ENCODE data around the gene ST13. TPM values are rescaled to one million over a fixed set of nuclear protein-coding genes. Genes with fewer than 3 reads are reported as not detected.
"Not testable (repeated sequence)": the region's sequence is repeated elsewhere in the genome, so short reads cannot be mapped to it uniquely, and the experiment has no call there.

The ST13 gene
- total and polyA plus RNA-seq, 3 experiments from 2014 or later, result 176 to 218 (median 201) TPM

GRCh38 chr22:40876907-40877306, 20.5 kb upstream of the ST13 start:
- Histone ChIP-seq H3K27ac (ENCODE audit: low read depth, low read length) (no peak overlapping the region), H3K9me3 (ENCODE audit: low read length) (no peaks in the 10 kb centered on the region), H3K36me3 (ENCODE audit: insufficient read depth, low read length) (peaks cover 4% of the 10 kb centered on the region), H3K27me3 (ENCODE audit: insufficient read depth, low read length, poor library complexity, severe bottlenecking) (no peaks in the 10 kb centered on the region), H3K4me1 (ENCODE audit: insufficient read depth, low read length) (no peaks in the 10 kb centered on the region), H3K4me3 (ENCODE audit: low read length) (no peak overlapping the region)
- Mint-ChIP-seq H3K4me3 (no peak overlapping the region), H3K27me3 (no peaks in the 10 kb centered on the region), H3K27ac (no peak overlapping the region), H3K36me3 (peaks cover 0 to 38% (median 14%) of the 10 kb centered on the region in 3 donors), H3K9me3 (no peaks in the 10 kb centered on the region), H3K4me1 (no peaks in the 10 kb centered on the region)
- ChIA-PET POLR2A (no interaction called here), CTCF (interaction anchor here (0.6 kb wide), 1 partner anchor 417 kb away, joined by 3 read pairs; no protein-coding TSS in a partner anchor)
- DNase-seq, result no peak

- POLR2A ChIA-PET, result no interaction called here
- Histone ChIP-seq H3K27ac (ENCODE audit: low read depth, low read length) (no peak overlapping the region), H3K4me3 (ENCODE audit: low read length) (no peak overlapping the region), H3K4me1 (ENCODE audit: insufficient read depth, low read length) (no peaks in the 10 kb centered on the region), H3K9me3 (ENCODE audit: low read length) (no peaks in the 10 kb centered on the region), H3K27me3 (ENCODE audit: insufficient read depth, low read length, poor library complexity, severe bottlenecking) (no peaks in the 10 kb centered on the region), H3K36me3 (ENCODE audit: insufficient read depth, low read length) (no peaks in the 10 kb centered on the region)
- Mint-ChIP-seq H3K4me3 (no peak overlapping the region), H3K4me1 (no peaks in the 10 kb centered on the region), H3K27ac (no peak overlapping the region), H3K36me3 (peaks cover 4 to 41% (median 10%) of the 10 kb centered on the region in 3 donors), H3K9me3 (no peaks in the 10 kb centered on the region), H3K27me3 (no peaks in the 10 kb centered on the region)
- DNase-seq, result no peak
- CTCF ChIA-PET, result no interaction called here
Observed at GRCh38 chr22:40875111-40875510, 18.7 kb upstream of the ST13 start.

GRCh38 chr22:40874016-40874415, 17.6 kb upstream of the ST13 start:
- ChIA-PET POLR2A (no interaction called here), CTCF (no interaction called here)

GRCh38 chr22:40868379-40868778, 11.9 kb upstream of the ST13 start:
- H3K27me3 ChIP-seq (ENCODE audit: insufficient read depth, low read length, poor library complexity, severe bottlenecking); H3K4me3 Mint-ChIP-seq; H3K4me3 ChIP-seq (ENCODE audit: low read length); H3K4me1 ChIP-seq (ENCODE audit: insufficient read depth, low read length); DNase-seq; H3K27me3 Mint-ChIP-seq; H3K9me3 Mint-ChIP-seq; H3K9me3 ChIP-seq (ENCODE audit: low read length); H3K36me3 ChIP-seq (ENCODE audit: insufficient read depth, low read length); H3K27ac ChIP-seq (ENCODE audit: low read depth, low read length): not testable (repeated sequence)
- Mint-ChIP-seq H3K36me3 (peaks cover 4 to 24% (median 8%) of the 10 kb centered on the region in 3 donors), H3K27ac (peak overlapping the region in 1 of 8 donors; percentile 38), H3K4me1 (peaks cover 9 to 23% (median 9%) of the 10 kb centered on the region in 3 donors)
- ChIA-PET CTCF (interaction anchor here (0.5 kb wide), 1 partner anchor 547 kb away, joined by 4 read pairs; no protein-coding TSS in a partner anchor), POLR2A (interaction anchor here (1.0 kb wide), 1 partner anchor 12 kb away, joined by 4 read pairs; the partner anchor contains the start of gene ST13)

More at GRCh38 chr22:40874016-40874415, 17.6 kb upstream of the ST13 start:
- Mint-ChIP-seq H3K9me3 (no peaks in the 10 kb centered on the region), H3K27ac (no peak overlapping the region), H3K27me3 (no peaks in the 10 kb centered on the region), H3K36me3 (peaks cover 4 to 43% (median 12%) of the 10 kb centered on the region in 3 donors), H3K4me3 (no peak overlapping the region), H3K4me1 (no peaks in the 10 kb centered on the region)
- H3K4me1 ChIP-seq (ENCODE audit: insufficient read depth, low read length), result no peaks in the 10 kb centered on the region
- no peaks in the 10 kb centered on the region for H3K9me3 ChIP-seq (ENCODE audit: low read length)
- no peak overlapping the region for H3K4me3 ChIP-seq (ENCODE audit: low read length)
- no peak overlapping the region for H3K27ac ChIP-seq (ENCODE audit: low read depth, low read length)
- no peak for DNase-seq
- H3K27me3 ChIP-seq (ENCODE audit: insufficient read depth, low read length, poor library complexity, severe bottlenecking), result no peaks in the 10 kb centered on the region
- H3K36me3 ChIP-seq (ENCODE audit: insufficient read depth, low read length), result no peaks in the 10 kb centered on the region

- DNase-seq, result no peak
- POLR2A ChIA-PET, result no interaction called here
- CTCF ChIA-PET, result interaction anchor here (0.7 to 1.3 kb wide), 4 partner anchors 10 to 736 kb away, joined by 3 to 9 read pairs (median 3); partner anchors contain the start of genes ST13 and XPNPEP3
- no peak overlapping the region for H3K4me3 ChIP-seq (ENCODE audit: low read length)
- Mint-ChIP-seq H3K9me3 (no peaks in the 10 kb centered on the region), H3K27me3 (no peaks in the 10 kb centered on the region), H3K36me3 (peaks cover 4 to 25% (median 8%) of the 10 kb centered on the region in 3 donors), H3K27ac (peak overlapping the region in 1 of 8 donors; percentile 95), H3K4me3 (no peak overlapping the region), H3K4me1 (peaks cover 10 to 31% (median 14%) of the 10 kb centered on the region in 3 donors)
- peaks cover 4% of the 10 kb centered on the region for H3K4me1 ChIP-seq (ENCODE audit: insufficient read depth, low read length)
- H3K36me3 ChIP-seq (ENCODE audit: insufficient read depth, low read length), result no peaks in the 10 kb centered on the region
- no peak overlapping the region for H3K27ac ChIP-seq (ENCODE audit: low read depth, low read length)
- H3K9me3 ChIP-seq (ENCODE audit: low read length), result no peaks in the 10 kb centered on the region
- H3K27me3 ChIP-seq (ENCODE audit: insufficient read depth, low read length, poor library complexity, severe bottlenecking), result no peaks in the 10 kb centered on the region
Observed at GRCh38 chr22:40867109-40867508, 10.7 kb upstream of the ST13 start.

- H3K4me3 ChIP-seq (ENCODE audit: low read length), result no peak overlapping the region
- no peak overlapping the region for H3K4me3 Mint-ChIP-seq
- no peaks in the 10 kb centered on the region for H3K9me3 ChIP-seq (ENCODE audit: low read length)
- H3K27me3 ChIP-seq (ENCODE audit: insufficient read depth, low read length, poor library complexity, severe bottlenecking), result no peaks in the 10 kb centered on the region
- peaks cover 27 to 54% (median 36%) of the 10 kb centered on the region in 3 donors for H3K4me1 Mint-ChIP-seq
- no peaks in the 10 kb centered on the region for H3K9me3 Mint-ChIP-seq
- ChIA-PET POLR2A (no interaction called here), CTCF (no interaction called here)
- H3K27ac Mint-ChIP-seq, result peak overlapping the region in 2 of 8 donors; percentile 35 to 79
- H3K4me1 ChIP-seq (ENCODE audit: insufficient read depth, low read length), result peaks cover 12% of the 10 kb centered on the region
- no peak for DNase-seq
- H3K36me3 Mint-ChIP-seq, result peaks cover 0 to 19% (median 12%) of the 10 kb centered on the region in 3 donors
- H3K27me3 Mint-ChIP-seq, result no peaks in the 10 kb centered on the region
- no peak overlapping the region for H3K27ac ChIP-seq (ENCODE audit: low read depth, low read length)
- no peaks in the 10 kb centered on the region for H3K36me3 ChIP-seq (ENCODE audit: insufficient read depth, low read length)
Observed at GRCh38 chr22:40862537-40862936, 6.1 kb upstream of the ST13 start.

- Histone ChIP-seq H3K9me3 (ENCODE audit: low read length) (no peaks in the 10 kb centered on the region), H3K4me3 (ENCODE audit: low read length) (no peak within 1 kb of the TSS), H3K4me1 (ENCODE audit: insufficient read depth, low read length) (peaks cover 15% of the 10 kb centered on the region), H3K27ac (ENCODE audit: low read depth, low read length) (no peak within 1 kb of the TSS), H3K36me3 (ENCODE audit: insufficient read depth, low read length) (no peaks in the 10 kb centered on the region), H3K27me3 (ENCODE audit: insufficient read depth, low read length, poor library complexity, severe bottlenecking) (no peaks in the 10 kb centered on the region)
- Mint-ChIP-seq H3K4me3 (peak within 1 kb of the TSS in 1 of 7 donors; percentile 73), H3K9me3 (no peaks in the 10 kb centered on the region), H3K27me3 (no peaks in the 10 kb centered on the region), H3K27ac (peak within 1 kb of the TSS in 6 of 8 donors; percentile 17 to 79 (median 46)), H3K4me1 (peaks cover 29 to 57% (median 40%) of the 10 kb centered on the region in 3 donors), H3K36me3 (peaks cover 0 to 24% (median 12%) of the 10 kb centered on the region in 3 donors)
- ChIA-PET CTCF (no interaction called here), POLR2A (no interaction called here)
- no peak for DNase-seq
Observed at GRCh38 chr22:40862013-40862412, 5.6 kb upstream of the ST13 start, which contains the start of gene DNAJB7. DNAJB7 (minus strand) TSS chr22:40862113; CDS start chr22:40861994, 119 bp downstream.

GRCh38 chr22:40857309-40857855, 943 bp upstream of the ST13 start:
- Mint-ChIP-seq H3K27me3 (no peaks in the 10 kb centered on the region), H3K36me3 (peaks cover 0 to 35% (median 12%) of the 10 kb centered on the region in 3 donors), H3K9me3 (no peaks in the 10 kb centered on the region), H3K27ac (peak overlapping the region; percentile 99 to 100 (median 100)), H3K4me3 (peak overlapping the region; percentile 94 to 99 (median 96)), H3K4me1 (peaks cover 49 to 74% (median 64%) of the 10 kb centered on the region in 3 donors)
- Histone ChIP-seq H3K36me3 (ENCODE audit: insufficient read depth, low read length) (no peaks in the 10 kb centered on the region), H3K4me1 (ENCODE audit: insufficient read depth, low read length) (peaks cover 45% of the 10 kb centered on the region), H3K27ac (ENCODE audit: low read depth, low read length) (peak overlapping the region; percentile 99), H3K27me3 (ENCODE audit: insufficient read depth, low read length, poor library complexity, severe bottlenecking) (no peaks in the 10 kb centered on the region), H3K4me3 (ENCODE audit: low read length) (peak overlapping the region; percentile 82), H3K9me3 (ENCODE audit: low read length) (no peaks in the 10 kb centered on the region)
- no peak for DNase-seq
- ChIA-PET POLR2A (interaction anchor here (0.6 to 1.4 kb wide), 9 partner anchors 21 to 1725 kb away, joined by 3 to 7 read pairs (median 3); partner anchors contain the start of genes EP300 and PHF5A), CTCF (interaction anchor here (1.5 to 1.7 kb wide), 3 partner anchors 9 to 174 kb away, joined by 4 to 9 read pairs (median 5); no protein-coding TSS in a partner anchor)

Measured in CD8-positive, alpha-beta memory T cell (primary cell).